HG03565 (cell line): Measurements from ENCODE around the gene DDO.

Source experiments
- ATAC-seq: cut with Tn5 transposase; IDR thresholded peaks from one replicate; pipeline ENCODE4 v1.9.1; 2021; ENCODE audit warnings: mild to moderate bottlenecking, moderate library complexity; ENCODE audit not compliant: unreplicated experiment

Gene DDO

GRCh38 chr6:110421749-110422443 is 6.5 kb upstream of the DDO start:
- ATAC-seq, result no peak

GRCh38 chr6:110419028-110419739 is 3.8 kb upstream of the DDO start:
- ATAC-seq, result no peak

- ATAC-seq, result no peak
Measured at GRCh38 chr6:110418594-110418993, 3.2 kb upstream of the DDO start.

- ATAC-seq, result no peak
Measured at GRCh38 chr6:110414669-110415068, 706 bp downstream of the DDO start.

- ATAC-seq, result no peak
Measured at GRCh38 chr6:110412360-110412759, 3.0 kb downstream of the DDO start.

GRCh38 chr6:110410511-110410910 is 4.9 kb downstream of the DDO start:
- ATAC-seq, result no peak

GRCh38 chr6:110409794-110410193 is 5.6 kb downstream of the DDO start:
- ATAC-seq, result no peak

- ATAC-seq, result no peak
Measured at GRCh38 chr6:110408901-110409300, 6.5 kb downstream of the DDO start.

GRCh38 chr6:110404607-110405006 is 10.8 kb downstream of the DDO start:
- ATAC-seq, result no peak

- ATAC-seq, result no peak
Measured at GRCh38 chr6:110401585-110402176, 13.7 kb downstream of the DDO start.

- ATAC-seq, result no peak
Measured at GRCh38 chr6:110400208-110400607, 15.2 kb downstream of the DDO start.

GRCh38 chr6:110399219-110400071 is 15.9 kb downstream of the DDO start:
- ATAC-seq, result no peak

- ATAC-seq, result no peak
Measured at GRCh38 chr6:110398778-110399177, 16.6 kb downstream of the DDO start.

- ATAC-seq, result no peak
Measured at GRCh38 chr6:110395221-110395620, 20.2 kb downstream of the DDO start.

- no peak for ATAC-seq
Measured at GRCh38 chr6:110394409-110394808, 21.0 kb downstream of the DDO start.

- no peak for ATAC-seq
Measured at GRCh38 chr6:110392727-110393126, 22.6 kb downstream of the DDO start.

- no peak for ATAC-seq
Measured at GRCh38 chr6:110390404-110390803, 25.0 kb downstream of the DDO start.

GRCh38 chr6:110389689-110390382 is 25.5 kb downstream of the DDO start:
- ATAC-seq, result no peak

GRCh38 chr6:110387986-110388385 is 27.4 kb downstream of the DDO start:
- no peak for ATAC-seq

- ATAC-seq, result no peak
Measured at GRCh38 chr6:110385458-110385863, 29.9 kb downstream of the DDO start.

GRCh38 chr6:110378552-110378951 is 36.8 kb downstream of the DDO start:
- ATAC-seq, result no peak
